ENCODE data around the gene TIAM2. TPM values are rescaled to one million over a fixed set of nuclear protein-coding genes. Genes with fewer than 3 reads are reported as not detected.

The TIAM2 gene
- total and polyA plus RNA-seq, 9 of the 15 experiments (the other 6 are each of a cell fraction or from before 2014, with no cell fraction given), result 0.73 to 6.5 (median 4.3) TPM

GRCh38 chr6:155067956-155068615 lies 73.0 kb downstream of the TIAM2 start:
- POLR2A ChIA-PET, result no interaction called here
- H3K27ac ChIP-seq (ENCODE audit: extremely low read depth, low read depth, low read length), result no peak overlapping the region
- no peaks in the 10 kb centered on the region for H3K79me2 ChIP-seq (ENCODE audit: control insufficient read depth, insufficient read depth, low read length)
- H3K27me3 ChIP-seq (ENCODE audit: control insufficient read depth in 2 of 2, insufficient read depth in 2 of 2, low read length in 2 of 2), result peaks cover 47 to 54% of the 10 kb centered on the region in 2 experiments
- no peak overlapping the region for H2AFZ ChIP-seq (ENCODE audit: low read depth, low read length)
- intact Hi-C loops (cut with micrococcal nuclease) (no loop called here), in situ Hi-C loops (cut with MboI) (no loop called here)
- H3K4me2 ChIP-seq (ENCODE audit: insufficient read depth, low read length), result no peak overlapping the region
- no peak overlapping the region for H3K9ac ChIP-seq (ENCODE audit: insufficient read depth in 1 of 2, low read depth in 2 of 2, low read length in 2 of 2)
- H3K9me1 ChIP-seq (ENCODE audit: control insufficient read depth, insufficient read depth, low read length), result no peaks in the 10 kb centered on the region
- 1% methylated on average over 9 of the region's 9 CpGs for WGBS (ENCODE audit: insufficient coverage, low coverage, missing lambda C conversion rate)
- TF ChIP-seq EP400 (IDR thresholded peaks at IDR 0.05) (no peak), ZNF507 (tag; conservative IDR thresholded peaks at IDR 0.05) (no peak), ZNF695 (CRISPR knock-in tag; IDR thresholded peaks at IDR 0.05) (no peak), PHF8 (IDR thresholded peaks at IDR 0.05; ENCODE audit: borderline replicate concordance, low read length) (no peak), ZEB2 (IDR thresholded peaks at IDR 0.05) (no peak), TEAD4 (IDR thresholded peaks at IDR 0.05; ENCODE audit: low read length) (no peak), TEAD4 (CRISPR knock-in tag; IDR thresholded peaks at IDR 0.05; ENCODE audit: borderline replicate concordance) (no peak), PTBP1 (IDR thresholded peaks at IDR 0.05; ENCODE audit: low read depth, low read length) (no peak), EWSR1 (IDR thresholded peaks at IDR 0.05; ENCODE audit: borderline replicate concordance, low read depth, partially characterized antibody) (no peak), MAFK (IDR thresholded peaks at IDR 0.05; ENCODE audit: low read length) (no peak), SRSF9 (IDR thresholded peaks at IDR 0.05; ENCODE audit: borderline replicate concordance, low read depth, low read length) (no peak), KDM4B (IDR thresholded peaks at IDR 0.05; ENCODE audit: borderline replicate concordance in 2 of 2, low read depth in 1 of 2) (no peak), FUS (optimal IDR thresholded peaks at IDR 0.05; ENCODE audit: low read depth, low read length) (no peak), TGIF2 (CRISPR knock-in tag; IDR thresholded peaks at IDR 0.05) (no peak), HDAC2 (IDR thresholded peaks at IDR 0.05) (no peak)
- no TSS peak for BruUV-seq (replicated peaks)
- no peaks in the 10 kb centered on the region for H3K36me3 ChIP-seq (ENCODE audit: control insufficient read depth, insufficient read depth, low read length)
- ATAC-seq (no peak), FAIRE-seq (no peak), DNase-seq (ENCODE audit: extremely low read depth in 1 of 4, low spot score in 3 of 4) (no peak)
- CTCF ChIA-PET (ENCODE audit: low intra/inter-chr PET ratio), result no interaction called here
- no peaks in the 10 kb centered on the region for H4K20me1 ChIP-seq (replicated peaks; ENCODE audit: control insufficient read depth, insufficient read depth, low read length)
- no peaks in the 10 kb centered on the region for H3K4me1 ChIP-seq (replicated peaks in 1 of 2; ENCODE audit: control insufficient read depth in 2 of 2, insufficient read depth in 2 of 2, low read length in 2 of 2)
- H3K4me3 ChIP-seq, result no peak overlapping the region
- H3K9me3 ChIP-seq (replicated peaks; ENCODE audit: control insufficient read depth, insufficient read depth, low read depth, low read length), result no peaks in the 10 kb centered on the region

Data from K562 (cell line).